A204.1 (cell line): Measurements from ENCODE around the gene PSMB11.
"Not testable (repeated sequence)": the region's sequence is repeated elsewhere in the genome, so short reads cannot be mapped to it uniquely, and the experiment has no call there.

Experiments
- FAIRE-seq: peaks from 2 replicates; lab custom pipeline; 2012; peaks lifted over from hg19 to GRCh38; lab: Jason Lieb, UNC

The PSMB11 gene, protein sequence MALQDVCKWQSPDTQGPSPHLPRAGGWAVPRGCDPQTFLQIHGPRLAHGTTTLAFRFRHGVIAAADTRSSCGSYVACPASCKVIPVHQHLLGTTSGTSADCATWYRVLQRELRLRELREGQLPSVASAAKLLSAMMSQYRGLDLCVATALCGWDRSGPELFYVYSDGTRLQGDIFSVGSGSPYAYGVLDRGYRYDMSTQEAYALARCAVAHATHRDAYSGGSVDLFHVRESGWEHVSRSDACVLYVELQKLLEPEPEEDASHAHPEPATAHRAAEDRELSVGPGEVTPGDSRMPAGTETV

DNA sequence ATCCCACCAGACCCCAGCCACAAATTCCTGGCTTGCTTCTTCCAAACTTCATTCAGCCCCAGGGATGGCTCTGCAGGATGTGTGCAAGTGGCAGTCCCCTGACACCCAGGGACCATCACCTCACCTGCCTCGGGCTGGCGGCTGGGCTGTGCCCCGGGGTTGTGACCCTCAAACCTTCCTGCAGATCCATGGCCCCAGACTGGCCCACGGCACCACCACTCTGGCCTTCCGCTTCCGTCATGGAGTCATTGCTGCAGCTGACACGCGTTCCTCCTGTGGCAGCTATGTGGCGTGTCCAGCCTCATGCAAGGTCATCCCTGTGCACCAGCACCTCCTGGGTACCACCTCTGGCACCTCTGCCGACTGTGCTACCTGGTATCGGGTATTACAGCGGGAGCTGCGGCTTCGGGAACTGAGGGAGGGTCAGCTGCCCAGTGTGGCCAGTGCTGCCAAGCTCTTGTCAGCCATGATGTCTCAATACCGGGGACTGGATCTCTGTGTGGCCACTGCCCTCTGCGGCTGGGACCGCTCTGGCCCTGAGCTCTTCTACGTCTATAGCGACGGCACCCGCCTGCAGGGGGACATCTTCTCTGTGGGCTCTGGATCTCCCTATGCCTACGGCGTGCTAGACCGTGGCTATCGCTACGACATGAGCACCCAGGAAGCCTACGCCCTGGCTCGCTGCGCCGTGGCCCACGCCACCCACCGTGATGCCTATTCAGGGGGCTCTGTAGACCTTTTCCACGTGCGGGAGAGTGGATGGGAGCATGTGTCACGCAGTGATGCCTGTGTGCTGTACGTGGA lies at the start of gene PSMB11:
PSMB11 (plus strand) TSS at position 51 of the 804 bp plus-strand sequence; CDS start at position 65, 14 bp downstream.
- no peak for FAIRE-seq

DNA sequence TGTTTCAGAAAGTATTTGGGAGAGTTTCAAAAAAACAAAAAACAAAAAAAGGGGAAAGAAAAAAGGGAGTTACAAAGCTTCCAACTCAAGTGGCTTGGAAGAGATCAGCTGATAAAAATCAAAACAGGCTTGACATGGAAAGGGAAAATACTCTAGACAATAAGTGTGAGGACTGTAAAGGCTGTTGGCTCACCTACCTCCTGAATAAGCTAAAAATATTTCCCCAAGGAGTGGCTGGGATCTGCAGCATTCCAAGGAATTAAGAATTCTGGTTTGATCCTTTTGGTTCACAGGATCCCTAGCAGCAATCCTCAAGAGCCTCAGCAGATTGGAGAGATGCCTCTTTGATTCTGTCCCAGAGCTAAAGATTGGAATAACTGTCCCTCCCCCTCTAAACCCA lies 48.5 kb upstream of the PSMB11 start:
- FAIRE-seq = no peak

DNA sequence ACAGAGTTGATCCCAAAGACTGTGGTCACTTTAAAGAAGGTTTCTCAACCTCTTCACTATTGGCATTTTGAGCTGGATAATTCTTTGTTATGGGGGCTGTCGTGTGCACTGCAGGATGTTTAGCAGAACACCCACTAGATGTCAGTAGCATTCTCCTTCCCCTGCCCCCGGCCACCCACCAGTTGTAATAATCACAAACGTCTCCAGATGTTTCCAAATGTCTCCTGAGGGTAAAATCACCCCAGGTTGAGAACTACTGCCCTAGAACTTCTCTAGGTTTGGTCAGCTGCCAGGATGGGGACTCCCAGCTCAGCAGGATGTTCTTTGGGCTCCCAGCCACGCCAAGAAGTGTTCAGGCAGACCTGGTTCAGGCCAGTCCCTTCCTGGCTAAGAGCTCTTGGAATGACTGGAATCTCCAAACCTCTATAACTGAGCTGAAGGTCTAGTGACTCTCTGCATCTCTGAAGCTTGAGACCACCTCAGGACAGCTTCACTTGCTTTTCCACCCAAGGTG lies 47.2 kb upstream of the PSMB11 start:
- no peak for FAIRE-seq

DNA sequence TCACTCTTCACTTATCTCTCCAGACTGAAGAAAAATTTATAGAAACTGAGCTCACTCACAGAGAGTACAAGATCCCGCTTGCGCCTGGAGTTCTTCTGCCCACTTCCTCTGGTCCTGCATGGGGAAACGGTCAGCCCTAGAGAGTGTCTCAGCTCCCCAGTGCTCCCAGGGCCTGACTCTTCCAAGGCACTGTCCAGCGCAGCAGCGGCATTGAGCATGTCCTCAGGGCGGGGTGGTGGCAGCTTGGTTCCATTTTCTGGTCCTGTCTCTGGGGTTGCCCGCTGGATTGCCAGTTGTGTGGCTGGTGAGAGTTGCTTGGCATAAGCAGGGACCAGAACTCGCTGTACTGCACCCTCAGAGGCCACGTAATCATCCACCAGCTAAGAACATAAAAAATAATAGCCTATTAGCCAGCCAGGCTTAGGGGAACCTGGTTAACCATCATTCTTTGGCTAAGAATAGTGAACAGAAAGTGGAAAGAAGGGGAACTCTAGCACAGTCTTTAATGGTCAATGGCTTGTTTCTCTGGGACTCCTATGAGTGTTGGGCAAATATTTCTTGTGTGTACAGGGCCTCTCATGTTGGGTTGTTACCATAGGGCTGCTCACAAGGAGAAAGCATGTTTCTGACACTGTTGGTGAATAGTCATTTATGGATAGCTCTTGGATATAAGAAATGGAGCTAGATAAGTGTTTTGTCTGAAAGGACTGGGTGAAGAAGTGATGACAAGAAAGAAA lies 46.0 kb upstream of the PSMB11 start:
- FAIRE-seq = no peak

DNA sequence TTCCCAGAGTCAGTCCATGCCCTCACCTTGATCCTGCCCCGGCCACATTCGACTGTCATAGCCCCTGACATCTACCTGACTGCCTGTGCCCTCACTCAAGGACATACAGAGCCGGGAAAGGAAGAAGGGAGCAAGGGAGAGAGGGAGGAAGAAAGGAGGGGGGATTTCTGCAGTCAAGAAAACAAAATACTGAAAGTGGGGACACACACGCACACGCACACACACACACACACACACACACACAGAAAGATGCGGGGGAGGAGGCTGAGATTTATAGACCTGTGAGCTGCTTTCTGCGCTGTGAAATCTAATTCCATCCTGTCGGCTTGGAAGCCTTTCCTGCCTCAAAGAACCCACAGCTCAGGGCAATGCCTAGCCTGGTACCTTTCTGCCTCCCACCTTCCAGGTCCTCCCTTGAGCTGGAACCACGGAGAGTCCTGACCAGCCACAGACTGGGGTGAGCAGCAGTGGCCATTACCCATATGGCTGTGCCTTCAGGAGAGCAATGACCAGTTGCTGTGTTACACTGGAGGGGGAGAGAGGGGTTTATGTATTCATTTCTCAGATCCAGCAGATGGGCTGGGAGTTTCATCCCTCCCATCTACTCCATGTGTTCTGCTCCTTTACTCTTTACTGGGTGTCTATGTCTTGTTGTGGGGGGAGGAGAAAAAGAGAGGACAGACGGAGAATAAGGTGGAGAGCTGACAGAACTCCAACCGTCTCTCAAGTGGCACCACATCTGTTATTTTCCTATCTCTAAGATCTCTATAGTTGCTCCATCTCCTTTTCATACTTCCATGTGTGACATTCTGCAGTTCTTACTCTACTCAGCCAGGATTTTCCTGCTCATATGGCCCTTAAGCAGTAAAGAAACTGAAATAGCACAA lies 45.0 kb upstream of the PSMB11 start:
- FAIRE-seq = no peak

DNA sequence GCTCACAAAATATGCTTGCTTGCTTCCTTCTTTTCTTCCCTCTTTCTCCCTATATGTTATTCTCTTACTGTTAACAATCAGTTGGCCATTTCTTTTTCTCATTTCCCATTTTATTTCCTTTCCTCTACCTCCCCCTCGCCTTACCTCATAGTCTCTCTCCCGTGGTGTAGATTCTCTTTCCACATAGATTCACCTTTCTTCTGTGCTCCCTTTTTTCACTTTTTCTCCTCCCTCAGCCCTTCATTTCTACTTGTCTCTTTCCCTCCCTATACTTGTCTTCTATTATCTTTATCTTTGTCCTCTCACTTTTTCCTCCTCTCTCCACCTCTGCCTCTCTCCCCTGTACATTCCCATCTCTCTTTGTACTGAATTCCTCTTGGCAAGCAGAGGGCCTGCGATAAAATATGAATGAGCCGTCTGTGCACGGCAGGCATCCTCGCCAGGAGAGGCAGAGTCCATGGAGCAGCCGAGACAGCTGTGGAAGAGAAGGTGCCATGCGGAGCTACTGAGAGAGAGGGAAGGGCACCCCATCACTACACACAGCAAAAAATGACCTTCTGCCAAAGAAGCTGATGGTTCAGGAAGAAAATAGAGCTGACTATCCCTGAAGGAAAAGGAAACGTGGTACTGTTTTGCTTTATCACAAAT lies 44.2 kb upstream of the PSMB11 start:
- FAIRE-seq = no peak

DNA sequence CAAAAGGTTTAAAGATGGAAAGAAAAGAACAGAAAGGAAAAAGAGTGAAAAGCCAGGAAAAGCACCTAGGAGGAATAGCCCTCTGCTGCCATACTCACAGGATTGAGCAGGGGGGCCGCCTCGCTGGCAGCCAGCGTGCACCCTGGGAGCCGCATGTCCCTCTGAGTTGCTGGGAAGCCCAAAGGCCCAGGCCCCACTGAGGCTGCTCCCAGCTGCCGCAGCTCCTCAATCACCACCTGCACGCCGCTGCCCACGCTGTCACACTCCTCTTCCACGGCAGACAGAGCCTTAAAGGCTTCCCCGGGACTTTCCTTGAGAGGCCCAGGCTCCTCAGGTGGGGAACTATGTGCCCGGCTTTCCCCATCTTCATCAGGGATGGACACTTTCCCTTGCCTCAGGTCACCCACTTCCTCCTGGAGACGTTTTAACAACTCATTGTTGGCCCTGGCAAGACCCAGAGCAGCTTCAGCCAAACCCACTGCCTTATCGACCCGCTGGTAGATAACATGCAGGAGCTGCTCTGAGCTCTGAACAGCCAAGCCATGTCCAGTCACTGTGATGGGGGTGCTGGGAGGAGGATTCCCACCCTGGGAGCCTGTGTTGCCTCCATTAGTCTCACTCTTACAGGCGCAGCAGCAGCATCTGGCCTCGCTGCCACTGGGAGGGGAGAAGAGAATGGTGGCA lies 43.5 kb upstream of the PSMB11 start:
- no peak for FAIRE-seq

DNA sequence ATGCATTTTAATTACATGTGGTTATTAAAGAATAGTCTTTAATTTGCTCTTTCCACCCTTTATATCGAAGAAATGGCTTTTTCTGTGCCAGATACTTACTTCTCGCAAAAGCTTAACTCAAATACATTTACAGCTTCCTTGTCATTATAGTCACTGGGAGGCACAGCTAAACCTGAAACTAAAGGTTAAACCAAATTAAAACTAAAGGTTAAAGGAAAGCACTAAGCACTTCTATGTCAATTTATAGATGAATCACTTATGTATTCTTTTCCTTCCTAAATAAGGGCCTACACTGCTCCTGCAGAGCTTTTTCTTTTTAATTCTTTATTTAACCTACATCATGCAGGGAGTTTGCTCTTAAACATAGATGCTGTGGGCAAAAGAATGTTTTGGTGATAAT lies 41.2 kb upstream of the PSMB11 start:
- FAIRE-seq = no peak

DNA sequence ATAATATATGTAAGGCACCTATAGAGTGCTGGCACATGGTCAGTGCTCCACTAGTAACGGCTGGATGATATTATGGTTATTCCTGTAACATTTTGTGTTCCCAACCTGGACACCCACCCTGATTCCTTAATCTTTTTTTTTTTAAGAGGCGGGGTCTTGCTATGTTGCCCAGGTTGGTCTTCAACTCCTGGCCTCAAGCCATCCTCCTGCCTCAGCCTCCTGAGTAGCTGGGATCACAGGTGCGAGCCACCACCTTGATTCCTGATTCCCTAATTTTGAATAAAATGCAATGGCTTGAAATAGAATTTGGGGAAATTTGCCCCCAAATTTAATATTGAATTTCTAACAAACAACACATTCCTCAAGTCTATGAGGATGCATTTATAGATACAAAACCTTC lies 39.4 kb upstream of the PSMB11 start:
- FAIRE-seq = no peak

DNA sequence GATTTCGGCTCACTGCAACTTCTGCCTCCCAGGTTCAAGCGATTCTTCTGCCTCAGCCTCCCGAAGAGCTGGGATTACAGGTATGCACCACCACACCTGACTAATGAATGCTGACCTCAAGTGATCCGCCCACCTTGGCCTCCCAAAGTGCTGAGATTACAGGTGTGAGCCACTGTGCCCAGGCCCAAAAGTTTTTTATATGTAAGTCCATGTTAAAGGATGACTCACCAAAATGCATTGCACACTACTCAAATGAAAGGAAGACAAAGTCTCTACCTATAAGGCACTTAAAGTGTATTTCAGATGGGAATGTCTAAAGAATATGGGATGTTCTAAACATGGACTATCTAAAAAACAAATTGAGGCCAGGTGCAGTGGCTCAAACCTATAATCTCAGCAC lies 37.7 kb upstream of the PSMB11 start:
- not testable (repeated sequence) for FAIRE-seq

DNA sequence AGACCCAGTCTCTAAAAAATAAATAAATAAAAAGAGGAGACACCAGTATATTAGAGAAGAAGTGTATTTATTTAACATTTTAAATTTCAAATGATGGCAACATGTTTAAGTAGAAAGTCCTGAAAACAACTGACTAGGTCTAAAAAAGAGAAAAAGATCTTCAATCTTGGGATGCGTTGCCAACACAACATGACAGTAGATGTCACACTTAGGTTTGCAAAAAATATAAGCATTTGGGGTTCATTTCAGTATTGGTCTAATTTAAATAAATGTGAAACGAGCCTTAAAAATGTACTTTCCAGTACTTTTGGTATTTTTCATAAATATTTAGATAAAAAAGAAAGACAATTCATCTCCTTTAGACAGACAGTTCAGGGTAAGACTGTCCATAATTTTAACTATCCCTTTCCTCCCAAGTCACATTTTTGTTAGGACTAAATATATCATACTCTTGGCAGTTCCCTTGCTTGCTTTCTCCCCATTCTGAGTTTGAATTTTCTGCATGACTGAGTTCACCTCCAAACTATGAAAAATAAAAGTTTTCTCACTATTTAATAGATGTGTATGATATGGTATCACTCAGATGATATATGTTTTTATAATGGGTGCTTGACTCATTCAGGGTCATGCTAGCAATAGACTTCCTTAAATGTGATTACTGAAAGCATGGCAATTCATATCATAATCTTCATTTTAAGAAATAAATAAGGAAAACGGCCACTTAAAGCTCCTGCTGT lies 36.4 kb upstream of the PSMB11 start:
- no peak for FAIRE-seq

DNA sequence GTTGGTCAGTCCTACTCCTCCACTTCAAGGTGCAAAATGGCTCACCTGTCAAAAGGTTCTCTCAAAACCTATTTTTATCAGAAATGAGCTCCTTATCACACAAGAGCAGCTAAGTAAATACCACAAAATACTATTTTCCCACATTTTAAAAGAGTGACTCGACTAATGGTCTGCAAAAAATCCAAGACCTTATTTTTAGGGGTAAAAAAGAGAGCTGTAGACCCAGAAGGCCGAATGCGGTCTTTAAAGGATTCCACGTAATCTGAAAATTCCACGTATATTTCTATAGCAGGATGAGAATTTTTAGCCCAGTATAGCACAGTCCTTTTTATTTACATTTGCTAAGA lies 35.9 kb upstream of the PSMB11 start:
- FAIRE-seq = no peak

DNA sequence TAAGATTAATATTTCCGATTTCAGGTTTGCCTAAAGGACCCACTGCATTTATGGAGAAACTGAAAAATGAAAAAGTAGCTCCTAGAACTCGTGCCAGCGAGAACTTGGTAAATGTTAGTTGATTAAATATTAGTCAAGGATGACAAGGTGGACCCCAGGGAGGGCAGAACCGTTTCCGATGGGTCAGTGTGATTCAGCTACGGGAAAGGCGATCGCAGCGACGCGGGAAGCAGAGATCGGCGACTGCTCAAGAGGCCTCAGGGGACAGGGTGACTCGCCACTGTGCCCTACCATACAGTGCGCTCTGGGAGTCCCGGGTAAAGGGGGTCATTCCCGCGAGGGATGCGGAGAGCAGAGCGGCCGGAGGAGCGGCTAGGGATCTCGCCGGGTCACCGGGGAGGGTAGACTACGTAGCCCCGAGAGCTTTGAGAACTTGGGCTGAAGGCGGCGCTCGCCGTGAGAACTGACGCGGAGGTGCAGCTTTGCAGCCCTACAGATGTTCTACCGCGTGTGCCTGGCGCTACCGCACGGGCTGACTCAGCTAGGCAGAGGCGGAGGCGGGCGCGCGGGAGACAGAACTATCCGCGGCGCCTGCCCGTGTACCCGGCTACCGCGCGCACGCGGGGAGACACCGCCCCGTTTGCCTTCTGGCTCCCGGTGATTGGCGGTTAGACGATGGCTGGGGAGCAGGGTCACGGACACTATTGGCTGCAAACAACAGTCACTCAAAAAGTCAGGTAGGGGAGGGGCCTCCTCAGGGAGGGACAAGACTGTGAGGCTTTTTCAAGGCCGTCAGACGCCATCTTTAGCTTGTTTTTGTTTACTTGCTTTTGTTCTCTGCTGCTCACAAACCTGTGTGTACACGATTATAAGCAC lies 35.2 kb upstream of the PSMB11 start:
- peak; percentile 96 for FAIRE-seq

DNA sequence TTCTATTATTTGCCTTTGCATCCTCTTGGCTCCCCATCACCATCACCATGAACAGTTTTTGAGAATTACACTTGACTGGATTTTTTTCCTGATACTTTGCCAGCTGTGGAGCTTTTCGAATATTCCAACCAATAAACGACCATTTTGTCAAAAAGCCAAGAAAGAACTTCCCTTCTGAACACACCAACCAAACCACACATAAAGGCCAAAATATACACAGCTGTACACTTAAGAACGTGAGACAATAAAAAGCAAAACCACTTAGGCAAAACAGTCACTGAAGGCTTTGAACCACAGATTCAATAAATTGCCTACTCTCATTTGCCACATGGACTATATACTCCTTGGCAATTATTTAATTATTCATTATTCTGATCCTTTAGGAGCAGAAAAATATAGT lies 33.2 kb upstream of the PSMB11 start:
- no peak for FAIRE-seq

DNA sequence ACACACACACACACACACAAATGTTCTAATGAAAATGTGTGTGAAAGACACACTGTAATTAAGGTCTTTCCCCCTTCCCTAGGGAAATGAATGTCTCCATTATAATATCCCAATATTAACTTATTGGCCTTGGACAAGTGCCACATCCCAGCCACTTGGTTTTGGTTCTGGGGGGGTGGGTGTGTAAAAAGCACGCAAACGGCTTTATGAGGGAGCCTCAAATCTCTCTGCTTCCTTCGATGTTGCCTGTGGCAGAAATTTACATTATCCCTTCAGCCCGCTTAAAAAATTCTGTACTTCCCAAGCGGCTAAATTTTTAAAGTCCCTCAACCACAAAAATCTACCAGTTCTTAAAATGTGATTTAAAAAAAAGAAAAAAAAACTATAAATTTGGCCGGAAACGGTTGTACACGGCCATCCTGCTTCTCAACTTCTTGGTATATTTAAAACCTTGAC lies 32.5 kb upstream of the PSMB11 start:
- no peak for FAIRE-seq

DNA sequence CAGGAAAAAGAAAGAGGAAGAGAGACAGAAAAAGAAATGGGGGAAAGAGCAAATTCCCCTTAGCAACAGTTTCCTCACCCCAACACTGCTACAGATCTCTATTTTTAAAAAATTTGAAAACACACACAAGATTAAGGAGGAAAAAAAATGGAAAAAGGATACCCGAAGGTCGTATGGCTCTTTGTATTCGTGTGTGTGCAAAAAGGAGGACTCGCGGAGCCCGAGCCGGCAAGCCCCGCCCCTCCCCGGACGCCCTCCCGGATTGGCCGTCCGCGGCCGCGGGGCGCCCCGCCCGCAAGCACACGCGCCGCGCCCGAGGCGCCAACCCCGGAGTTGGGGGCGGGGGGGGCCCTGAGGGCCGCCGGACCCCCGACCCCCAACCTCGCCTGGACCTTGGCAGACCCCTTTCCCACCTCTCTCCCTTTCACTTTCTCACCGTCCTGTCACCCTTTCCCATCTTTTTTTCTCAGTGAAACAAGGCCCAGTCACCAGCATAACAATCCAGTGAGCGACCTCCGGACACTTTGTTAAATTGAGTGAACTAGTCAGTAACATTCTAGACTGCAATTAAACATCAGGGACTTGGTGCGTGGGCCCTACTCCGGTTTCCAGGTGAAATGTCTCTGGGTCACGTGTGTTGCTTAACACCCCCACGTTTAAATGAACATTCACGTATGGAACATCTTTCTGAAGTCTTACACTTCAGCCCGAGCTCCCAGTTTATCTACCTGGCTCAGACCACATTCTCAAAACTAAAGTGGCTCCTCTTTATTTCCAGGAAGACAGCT lies 31.9 kb upstream of the PSMB11 start, which contains the start of gene C14orf93:
C14orf93 (minus strand) TSS at position 205 of the 788 bp plus-strand sequence. CDS start 11,120 bp downstream, outside the sequence.
- FAIRE-seq = no peak

DNA sequence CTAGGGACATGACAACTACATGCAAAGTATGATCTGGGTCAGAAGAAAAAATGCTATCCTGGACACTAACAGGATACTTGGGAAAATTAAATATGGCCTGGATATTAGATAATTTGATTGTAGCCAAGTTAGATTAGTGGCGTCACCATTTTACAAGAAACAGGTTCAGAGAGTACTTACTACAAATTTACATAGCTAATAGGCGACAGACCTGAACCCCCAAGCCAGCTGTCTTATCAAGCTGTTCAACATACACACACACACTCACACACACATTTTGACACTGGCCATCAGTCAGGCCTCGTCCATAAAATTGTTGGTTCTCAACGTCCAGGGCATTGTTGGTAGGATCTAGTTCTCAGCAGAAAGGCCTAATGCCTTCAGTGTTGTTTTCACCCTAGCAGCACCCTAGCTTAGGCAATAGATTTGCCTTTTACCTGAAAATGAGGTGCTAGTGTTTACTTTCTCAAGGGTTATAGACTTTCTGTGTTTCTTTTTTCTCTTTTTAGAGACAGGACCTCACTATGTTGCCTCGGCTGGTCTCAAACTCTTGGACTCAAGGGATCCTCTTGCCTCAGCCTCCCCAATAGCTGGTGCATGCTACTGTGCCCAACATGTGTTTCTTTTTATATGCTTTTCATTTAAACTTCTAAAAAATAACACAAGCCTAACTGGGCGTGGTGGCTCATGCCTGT lies 28.8 kb upstream of the PSMB11 start:
- FAIRE-seq = no peak

DNA sequence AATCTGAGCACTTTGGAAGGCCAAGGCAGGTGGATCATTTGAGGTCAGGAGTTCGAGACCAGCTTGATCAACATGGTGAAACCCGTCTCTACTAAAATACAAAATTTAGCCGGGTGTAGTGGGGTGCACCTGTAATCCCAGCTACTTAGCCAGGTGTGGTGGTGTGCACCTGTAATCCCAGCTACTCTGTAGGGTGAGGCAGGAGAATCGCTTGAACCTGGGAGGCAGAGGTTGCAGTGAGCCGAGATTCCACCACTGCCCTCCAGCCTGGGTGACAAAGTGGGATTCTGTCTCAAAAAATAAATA lies 28.3 kb upstream of the PSMB11 start:
- not testable (repeated sequence) for FAIRE-seq
